Gastrocnemius medialis (tissue), 4 donors: ENCODE data around the gene SLC25A15. TPM values are rescaled to one million over a fixed set of nuclear protein-coding genes. Genes with fewer than 3 reads are reported as not detected.
A peak's percentile ranks its signal among the peaks of the same experiment; 100 is the strongest.

Source experiments
- ATAC-seq, 2 donors: fragments of 150-250 bp; one replicate each; pipeline ENCODE4 v1.9.1; 2016
- DNase-seq, 2 donors: peaks; one replicate each; pipeline ENCODE4 v3.0.0-alpha.2; 2019
- H3K27ac ChIP-seq, 4 donors: fragments of 200-600 bp; sonication (generic); 1 replicate in 1 of 4; 2 replicates in 3 of 4; pipeline ENCODE4 v1.5.1; 2016 to 2018; ENCODE audit warnings: mild to moderate bottlenecking in 2 of 4, moderate library complexity in 1 of 4
- H3K27me3 ChIP-seq, 3 donors: fragments of 200-600 bp; sonication (generic) in 2 of 3; 1 replicate in 1 of 3; 2 replicates in 2 of 3; pipeline versions ENCODE4 v1.5.1 to v1.6.0; 2016 to 2019; ENCODE audit warnings: mild to moderate bottlenecking in 1 of 3, moderate library complexity in 1 of 3
- H3K36me3 ChIP-seq, 2 donors: fragments of 200-600 bp; sonication (generic) in 1 of 2; one replicate each; pipeline ENCODE4 v1.5.1; 2017 to 2018
- H3K4me1 ChIP-seq, 2 donors: fragments of 200-600 bp; sonication (generic) in 1 of 2; one replicate each; pipeline ENCODE4 v1.5.1; 2016 to 2017; ENCODE audit warnings: mild to moderate bottlenecking in 2 of 2
- H3K4me3 ChIP-seq, 4 donors: fragments of 200-600 bp; sonication (generic) in 3 of 4; 1 replicate in 1 of 4; 2 replicates in 3 of 4; pipeline ENCODE4 v1.5.1; 2016 to 2019; ENCODE audit warnings: mild to moderate bottlenecking in 2 of 4
- H3K9me3 ChIP-seq, 3 donors: fragments of 200-600 bp; sonication (generic) in 2 of 3; 1 replicate in 1 of 3; 2 replicates in 2 of 3; pipeline ENCODE4 v1.5.1; 2016 to 2019
- CTCF ChIP-seq, 5 experiments: fragments of 450-650 bp in 3 of 5; fragments of 200-600 bp in 2 of 5; sonication (generic) in 2 of 5; IDR thresholded peaks in 4 of 5; conservative IDR thresholded peaks in 1 of 5; 1 replicate in 4 of 5; 2 replicates in 1 of 5; pipeline ENCODE4 v1.5.1; 2016 to 2019; ENCODE audit warnings: antibody characterized with exemption in 5 of 5, mild to moderate bottlenecking in 3 of 5, moderate library complexity in 3 of 5
- POLR2A ChIP-seq, 2 donors: fragments of 450-650 bp; IDR thresholded peaks; one replicate each; pipeline ENCODE4 v1.6.1; 2017; ENCODE audit warnings: antibody characterized with exemption in 2 of 2, mild to moderate bottlenecking in 2 of 2, moderate library complexity in 2 of 2
- in situ Hi-C, 4 donors: fragments of 200-750 bp; cut with MboI; loops; one replicate each; pipeline versions ENCODE4 v1.15.0 to v1.8.0; 2017; ENCODE audit warnings: low sequenced_read_pairs in 4 of 4
- intact Hi-C: fragments of 100-400 bp; cut with DNase I; formaldehyde crosslinking; loops from one replicate; pipeline ENCODE4 v1.15.1; 2023; ENCODE audit warnings: low total_unique reads
- total RNA-seq, 4 donors: library from RNA; depleted of rRNA; stranded (reverse); fragments of >200 nt; gene quantifications; one replicate each; pipeline versions ENCODE4 v1.1.0 to v1.2.3, GENCODE V29; 2016

SLC25A15 gene
- 10 to 100 TPM in 2 of 4 donors, 1 to 10 TPM in 2; 4.3 to 19.3 (median 11.0) TPM for total RNA-seq

DNA sequence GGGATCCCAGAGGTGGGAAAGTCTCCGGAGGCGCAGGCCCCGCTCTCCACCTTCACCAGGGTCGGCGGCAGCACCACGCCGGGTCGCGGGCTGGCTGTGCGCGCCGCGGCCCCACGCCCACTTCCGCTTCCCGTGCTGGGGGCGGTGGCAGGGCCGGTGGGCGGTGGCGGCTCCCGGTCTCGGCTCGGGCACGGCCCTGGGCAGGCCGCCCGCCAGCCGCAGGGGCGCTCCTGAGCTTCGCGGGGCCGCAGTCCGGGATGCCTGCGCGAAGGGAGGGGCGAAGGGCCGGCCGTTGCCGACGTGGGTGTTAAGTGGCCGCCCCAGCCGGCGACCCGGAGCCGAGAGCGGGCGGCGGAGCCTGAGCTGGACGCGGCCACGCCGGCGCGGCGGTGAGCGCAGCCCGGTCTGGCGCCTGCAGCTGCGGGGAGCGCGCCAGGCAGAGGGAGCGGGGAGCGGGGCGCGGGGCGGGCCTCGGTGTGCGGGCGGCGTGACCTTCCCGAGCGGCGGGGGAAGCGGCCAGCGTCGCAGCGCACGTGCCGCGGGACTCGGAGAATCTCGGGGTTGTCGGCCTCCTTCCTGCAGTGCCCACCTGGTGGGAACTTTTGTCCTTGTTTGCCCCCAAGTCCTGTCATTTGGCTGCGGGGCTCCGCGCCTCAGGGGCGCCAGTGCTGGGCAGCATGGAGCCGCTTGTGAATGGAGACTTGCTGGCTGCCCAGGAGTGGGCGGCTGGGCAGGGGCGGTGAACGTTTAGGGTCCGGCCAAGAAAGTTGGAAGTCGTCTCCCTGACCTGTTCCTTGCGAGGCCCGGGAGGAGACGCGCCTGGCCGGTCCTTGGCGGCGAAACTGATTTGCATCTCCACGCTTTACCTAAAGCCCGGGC lies at the start of gene SLC25A15:
Gene SLC25A15 (plus strand): TSS at position 337 of the 879 bp plus-strand sequence. CDS start 3,616 bp downstream, outside the sequence.
- in situ Hi-C loops = loop anchor here in 1 of 4 donors (25.0 kb wide), 1 partner anchor 273 kb away; the partner anchor contains the start of gene WBP4
- intact Hi-C loops = loop anchor here (2.0 kb wide), 1 partner anchor 19 kb away; the partner anchor contains the start of gene MRPS31
- Histone ChIP-seq H3K27ac (peak within 1 kb of the TSS; percentile 69 to 84 (median 78)), H3K36me3 (no peaks in the 10 kb centered on the region), H3K9me3 (no peaks in the 10 kb centered on the region), H3K27me3 (no peaks in the 10 kb centered on the region), H3K4me1 (peaks cover 4 to 5% of the 10 kb centered on the region in 2 donors), H3K4me3 (peak within 1 kb of the TSS; percentile 55 to 99 (median 70))
- ATAC-seq (peak; percentile 84 to 85), DNase-seq (peak; percentile 25 to 67)
- TF ChIP-seq CTCF (IDR thresholded peaks at IDR 0.05 in 4 of 5, conservative IDR thresholded peaks at IDR 0.05 in 1 of 5) (peak in 3 of 5 experiments; percentile 23 to 38 (median 28)), POLR2A (IDR thresholded peaks at IDR 0.05) (peak in 1 of 2 donors; percentile 37)

DNA sequence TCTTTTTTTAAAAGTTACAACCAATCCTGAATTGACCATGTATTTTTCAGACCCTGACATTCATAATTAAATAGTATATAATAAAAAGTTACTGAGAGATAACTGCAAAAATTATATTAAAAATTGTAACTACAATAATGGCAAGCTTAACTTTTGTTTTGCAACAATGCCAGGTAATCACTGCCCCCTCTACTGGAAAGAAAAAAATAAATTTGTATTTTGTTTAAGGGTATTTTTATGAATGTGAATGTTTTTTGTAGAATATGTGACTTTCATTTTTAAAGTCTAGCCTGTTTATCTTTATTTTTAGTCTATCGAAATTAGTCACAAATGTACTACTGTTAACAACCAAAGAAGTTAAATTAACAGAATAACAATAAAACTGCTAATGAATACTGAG lies 40.1 kb upstream of the SLC25A15 start:
- H3K4me1 ChIP-seq = no peaks in the 10 kb centered on the region
- no peak overlapping the region for H3K27ac ChIP-seq
- no peak for TF ChIP-seq CTCF (IDR thresholded peaks at IDR 0.05 in 4 of 5, conservative IDR thresholded peaks at IDR 0.05 in 1 of 5)
- in situ Hi-C loops = no loop called here
- intact Hi-C loops = no loop called here
- DNase-seq = no peak
- no peak overlapping the region for H3K4me3 ChIP-seq
- H3K9me3 ChIP-seq = no peaks in the 10 kb centered on the region
- no peak for ATAC-seq
- peaks cover 0 to 42% of the 10 kb centered on the region in 2 donors for H3K36me3 ChIP-seq
- H3K27me3 ChIP-seq = no peaks in the 10 kb centered on the region

- Histone ChIP-seq H3K4me1 (no peaks in the 10 kb centered on the region), H3K27ac (no peak overlapping the region), H3K9me3 (no peaks in the 10 kb centered on the region), H3K36me3 (peaks cover 0 to 52% of the 10 kb centered on the region in 2 donors), H3K27me3 (no peaks in the 10 kb centered on the region), H3K4me3 (no peak overlapping the region)
- ATAC-seq = no peak
- DNase-seq = no peak
- in situ Hi-C loops (no loop called here), intact Hi-C loops (no loop called here)
- TF ChIP-seq POLR2A (IDR thresholded peaks at IDR 0.05) = no peak
- TF ChIP-seq CTCF (IDR thresholded peaks at IDR 0.05 in 4 of 5, conservative IDR thresholded peaks at IDR 0.05 in 1 of 5) = no peak
Observed at GRCh38 chr13:40755082-40755700, 34.2 kb upstream of the SLC25A15 start.

DNA sequence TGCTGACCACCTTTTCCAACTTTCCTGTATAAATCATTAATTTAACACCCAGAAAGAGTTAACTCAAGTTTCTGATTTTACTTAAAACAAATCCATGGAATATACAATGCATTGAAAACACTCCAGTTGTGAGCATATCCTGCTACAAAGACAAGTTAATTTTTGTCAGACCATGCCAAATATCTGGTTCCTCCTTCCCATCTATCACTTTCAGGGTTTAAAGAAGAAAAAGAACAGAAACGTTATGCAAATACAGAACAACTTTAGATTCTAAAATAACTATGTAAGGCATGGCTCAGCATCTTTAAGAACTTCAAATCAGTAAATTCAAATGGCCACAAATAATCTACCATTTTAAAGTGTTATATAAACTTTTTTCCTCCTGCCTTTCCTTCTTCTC lies 33.4 kb upstream of the SLC25A15 start:
- Histone ChIP-seq H3K4me3 (no peak overlapping the region), H3K27me3 (no peaks in the 10 kb centered on the region), H3K9me3 (no peaks in the 10 kb centered on the region), H3K4me1 (no peaks in the 10 kb centered on the region), H3K27ac (no peak overlapping the region), H3K36me3 (peaks cover 0 to 61% of the 10 kb centered on the region in 2 donors)
- DNase-seq (no peak), ATAC-seq (no peak)
- in situ Hi-C loops (no loop called here), intact Hi-C loops (no loop called here)
- TF ChIP-seq POLR2A (IDR thresholded peaks at IDR 0.05) (no peak), CTCF (IDR thresholded peaks at IDR 0.05 in 4 of 5, conservative IDR thresholded peaks at IDR 0.05 in 1 of 5) (no peak)
